HG02884 (cell line): Measurements from ENCODE around the gene DNAH17.

Experiments
- ATAC-seq: cut with Tn5 transposase; IDR thresholded peaks from one replicate; pipeline ENCODE4 v1.9.1; 2021; ENCODE audit warnings: mild to moderate bottlenecking, moderate library complexity; ENCODE audit not compliant: unreplicated experiment

Gene DNAH17

GRCh38 chr17:78576389-78577112 is 645 bp downstream of the DNAH17 start:
- ATAC-seq: no peak

GRCh38 chr17:78575899-78576298 is 1.3 kb downstream of the DNAH17 start:
- no peak for ATAC-seq

GRCh38 chr17:78575340-78575739 is 1.9 kb downstream of the DNAH17 start:
- ATAC-seq: no peak

GRCh38 chr17:78573955-78574354 is 3.2 kb downstream of the DNAH17 start:
- no peak for ATAC-seq

- no peak for ATAC-seq
These were observed 4.7 kb downstream of the DNAH17 start for GRCh38 chr17:78572239-78573205.

- no peak for ATAC-seq
These were observed 5.9 kb downstream of the DNAH17 start for GRCh38 chr17:78571329-78571728.

GRCh38 chr17:78568494-78569115 is 8.6 kb downstream of the DNAH17 start:
- no peak for ATAC-seq

- ATAC-seq: no peak
These were observed 9.2 kb downstream of the DNAH17 start for GRCh38 chr17:78567991-78568390.

- ATAC-seq: no peak
These were observed 10.2 kb downstream of the DNAH17 start for GRCh38 chr17:78566947-78567346.

GRCh38 chr17:78563189-78564145 is 13.7 kb downstream of the DNAH17 start:
- ATAC-seq: no peak

- no peak for ATAC-seq
These were observed 14.5 kb downstream of the DNAH17 start for GRCh38 chr17:78562734-78563133.

- ATAC-seq: no peak
These were observed 16.0 kb downstream of the DNAH17 start for GRCh38 chr17:78561166-78561565.

- no peak for ATAC-seq
These were observed 16.5 kb downstream of the DNAH17 start for GRCh38 chr17:78560731-78561130.

- ATAC-seq: no peak
These were observed 17.3 kb downstream of the DNAH17 start for GRCh38 chr17:78559749-78560368.

GRCh38 chr17:78558989-78559388 is 18.2 kb downstream of the DNAH17 start:
- ATAC-seq: no peak

GRCh38 chr17:78558181-78558850 is 18.9 kb downstream of the DNAH17 start:
- ATAC-seq: no peak

- no peak for ATAC-seq
These were observed 19.6 kb downstream of the DNAH17 start for GRCh38 chr17:78557598-78558039.

- ATAC-seq: no peak
These were observed 20.4 kb downstream of the DNAH17 start for GRCh38 chr17:78556812-78557211.

- no peak for ATAC-seq
These were observed 21.3 kb downstream of the DNAH17 start for GRCh38 chr17:78555746-78556401.
